CD14-positive monocyte (primary cell): ENCODE data around the gene KL. TPM values are rescaled to one million over a fixed set of nuclear protein-coding genes. Genes with fewer than 3 reads are reported as not detected.

Source experiments
- DNase-seq, 3 donors: peaks; one replicate each; pipeline ENCODE4 v3.0.0-alpha.2; 2011 to 2022
- H2AFZ ChIP-seq: 2 replicates; pipeline ENCODE4 v1.6.0; 2012; ENCODE audit warnings: mild to moderate bottlenecking, low read depth, low read length, inconsistent platforms; ENCODE audit not compliant: insufficient read depth, poor library complexity, severe bottlenecking
- H3K27ac ChIP-seq, 2 donors: 1 replicate in 1 of 2; 2 replicates in 1 of 2; pipeline ENCODE4 v1.5.1; 2012 to 2013; ENCODE audit warnings: low read length in 2 of 2, control low read depth in 1 of 2, inconsistent platforms in 1 of 2, low read depth in 1 of 2, mild to moderate bottlenecking in 1 of 2
- H3K27me3 ChIP-seq, 2 donors: one replicate each; pipeline versions ENCODE4 v1.6.0 to v1.6.1; 2011 to 2013; ENCODE audit warnings: low read length in 2 of 2; ENCODE audit not compliant: control insufficient read depth in 2 of 2, insufficient read depth in 2 of 2
- H3K36me3 ChIP-seq, 2 donors: replicated peaks in 1 of 2; 1 replicate in 1 of 2; 2 replicates in 1 of 2; pipeline versions ENCODE4 v1.5.1 to v1.6.1; 2012 to 2013; ENCODE audit warnings: low read length in 2 of 2, control low read depth in 1 of 2, inconsistent platforms in 1 of 2, mild to moderate bottlenecking in 1 of 2; ENCODE audit not compliant: insufficient read depth in 2 of 2, control insufficient read depth in 1 of 2
- H3K4me1 ChIP-seq, 2 donors: 1 replicate in 1 of 2; 2 replicates in 1 of 2; pipeline versions ENCODE4 v1.5.1 to v1.6.1; 2012 to 2013; ENCODE audit warnings: low read length in 2 of 2, control low read depth in 1 of 2, inconsistent platforms in 1 of 2, mild to moderate bottlenecking in 1 of 2, moderate library complexity in 1 of 2; ENCODE audit not compliant: insufficient read depth in 2 of 2, control insufficient read depth in 1 of 2
- H3K4me2 ChIP-seq: replicated peaks from 2 replicates; pipeline ENCODE3; 2012; ENCODE audit warnings: low read length, moderate library complexity, mild to moderate bottlenecking; ENCODE audit not compliant: poor library complexity, severe bottlenecking; ENCODE audit errors: extremely low read depth
- H3K4me3 ChIP-seq, 3 experiments: fragments of 200-600 bp in 1 of 3; sonication (generic) in 1 of 3; replicated peaks in 1 of 3; 1 replicate in 2 of 3; 2 replicates in 1 of 3; pipeline ENCODE4 v1.5.1; 2011 to 2013; ENCODE audit warnings: low read length in 3 of 3, mild to moderate bottlenecking in 3 of 3, control low read depth in 2 of 3, low read depth in 2 of 3, inconsistent platforms in 1 of 3, moderate library complexity in 1 of 3
- H3K79me2 ChIP-seq: 2 replicates; pipeline ENCODE4 v1.6.0; 2012; ENCODE audit warnings: mild to moderate bottlenecking, control low read depth, inconsistent platforms, low read length, moderate library complexity; ENCODE audit not compliant: insufficient read depth
- H3K9ac ChIP-seq: 2 replicates; pipeline ENCODE4 v1.6.0; 2017; ENCODE audit warnings: low read length, mild to moderate bottlenecking; ENCODE audit not compliant: insufficient read depth, poor library complexity, severe bottlenecking
- H3K9me3 ChIP-seq, 2 donors: replicated peaks in 1 of 2; 1 replicate in 1 of 2; 2 replicates in 1 of 2; pipeline versions ENCODE4 v1.5.1 to v1.6.1; 2012 to 2013; ENCODE audit warnings: low read length in 2 of 2, control low read depth in 1 of 2; ENCODE audit not compliant: control insufficient read depth in 1 of 2, insufficient read depth in 1 of 2
- H4K20me1 ChIP-seq: 2 replicates; pipeline ENCODE4 v1.6.0; 2012; ENCODE audit warnings: mild to moderate bottlenecking, low read length, control low read depth, moderate library complexity; ENCODE audit not compliant: insufficient read depth
- H3K27ac Mint-ChIP-seq, 7 donors: one replicate each; pipeline ENCODE4 v1.8.0; 2020; ENCODE audit warnings: mild to moderate bottlenecking in 7 of 7, mixed read lengths in 7 of 7, moderate library complexity in 6 of 7, inconsistent platforms in 2 of 7
- H3K27me3 Mint-ChIP-seq, 3 donors: one replicate each; pipeline ENCODE4 v1.8.0; 2021 to 2022; ENCODE audit warnings: low read depth in 3 of 3, mild to moderate bottlenecking in 3 of 3, mixed read lengths in 3 of 3, moderate library complexity in 3 of 3, inconsistent platforms in 1 of 3
- H3K36me3 Mint-ChIP-seq, 2 donors: one replicate each; pipeline ENCODE4 v1.8.0; 2020; ENCODE audit warnings: mixed read lengths in 2 of 2, inconsistent platforms in 1 of 2, mild to moderate bottlenecking in 1 of 2
- H3K4me1 Mint-ChIP-seq: one replicate; pipeline ENCODE4 v1.8.0; 2020; ENCODE audit warnings: mild to moderate bottlenecking, mixed read lengths
- H3K4me3 Mint-ChIP-seq, 2 donors: one replicate each; pipeline ENCODE4 v1.8.0; 2020; ENCODE audit warnings: mild to moderate bottlenecking in 2 of 2, mixed read lengths in 2 of 2, moderate library complexity in 1 of 2
- H3K9me3 Mint-ChIP-seq, 7 donors: one replicate each; pipeline ENCODE4 v1.8.0; 2020 to 2022; ENCODE audit warnings: mixed read lengths in 7 of 7, mild to moderate bottlenecking in 6 of 7, moderate library complexity in 6 of 7, inconsistent platforms in 2 of 7
- CTCF ChIP-seq: fragments of 200-600 bp; IDR thresholded peaks from one replicate; pipeline ENCODE4 v1.8.0; 2022; ENCODE audit warnings: antibody characterized with exemption, mild to moderate bottlenecking
- WGBS: methylation state at CpG from one replicate; pipeline ENCODE4 v1.1.5; 2013; ENCODE audit warnings: missing lambda C conversion rate; ENCODE audit not compliant: insufficient coverage; 5-methylcytosine and 5-hydroxymethylcytosine counted together
- intact Hi-C, 2 donors: fragments of 100-400 bp; cut with micrococcal nuclease; formaldehyde crosslinking; loops; one replicate each; pipeline versions ENCODE4 v1.15.0 to v1.15.1; 2023
- polyA plus RNA-seq, 3 donors: library from polyadenylated mRNA; depleted of rRNA in 1 of 3; unstranded in 2 of 3; stranded (reverse) in 1 of 3; fragments of 300-500 nt in 2 of 3; fragments of >200 nt in 1 of 3; fragmentation: Illumina TruSeq in 2 of 3; gene quantifications; 1 replicate in 2 of 3; 2 replicates in 1 of 3; pipeline ENCODE4 v1.2.3, GENCODE V29; 2012 to 2021

Gene KL
- polyA plus RNA-seq, 3 donors: 0.24 to 1.4 (median 0.75) TPM

GRCh38 chr13:33053397-33054066 lies 37.3 kb downstream of the KL start:
- Histone ChIP-seq H3K79me2 (no peaks in the 10 kb centered on the region), H3K27me3 (no peaks in the 10 kb centered on the region), H4K20me1 (no peaks in the 10 kb centered on the region), H3K36me3 (no peaks in the 10 kb centered on the region), H3K27ac (no peak overlapping the region), H3K9me3 (no peaks in the 10 kb centered on the region), H2AFZ (no peak overlapping the region), H3K4me1 (no peaks in the 10 kb centered on the region), H3K9ac (no peak overlapping the region), H3K4me2 (no peak overlapping the region), H3K4me3 (no peak overlapping the region)
- Mint-ChIP-seq H3K27me3 (peaks cover 0 to 4% (median 1%) of the 10 kb centered on the region in 3 donors), H3K4me1 (no peaks in the 10 kb centered on the region), H3K27ac (no peak overlapping the region), H3K9me3 (peaks cover 0 to 3% (median 1%) of the 10 kb centered on the region in 7 donors), H3K36me3 (peaks cover 0 to 5% of the 10 kb centered on the region in 2 donors), H3K4me3 (no peak overlapping the region)
- intact Hi-C loops: no loop called here
- DNase-seq: no peak
- WGBS: 100% methylated on average over 5 of the region's 7 CpGs
- TF ChIP-seq CTCF: no peak

- 50% methylated on average over 2 of the region's 9 CpGs for WGBS
- H3K27me3 Mint-ChIP-seq: peaks cover 0 to 1% (median 0%) of the 10 kb centered on the region in 3 donors
Observed at GRCh38 chr13:33057019-33057780, 41.0 kb downstream of the KL start.

More at GRCh38 chr13:33057019-33057780, 41.0 kb downstream of the KL start:
- H3K27me3 ChIP-seq: no peaks in the 10 kb centered on the region
- H3K4me3 ChIP-seq: no peak overlapping the region
- intact Hi-C loops: no loop called here
- H3K27ac Mint-ChIP-seq: no peak overlapping the region
- no peak overlapping the region for H2AFZ ChIP-seq
- no peaks in the 10 kb centered on the region for H3K9me3 ChIP-seq
- H3K4me3 Mint-ChIP-seq: no peak overlapping the region
- H3K9ac ChIP-seq: no peak overlapping the region
- no peaks in the 10 kb centered on the region for H4K20me1 ChIP-seq
- H3K9me3 Mint-ChIP-seq: peaks cover 0 to 5% (median 4%) of the 10 kb centered on the region in 7 donors
- DNase-seq: no peak
- H3K79me2 ChIP-seq: no peaks in the 10 kb centered on the region
- H3K4me2 ChIP-seq: no peak overlapping the region
- TF ChIP-seq CTCF: peak; percentile 19
- peaks cover 0 to 2% of the 10 kb centered on the region in 2 donors for H3K36me3 Mint-ChIP-seq
- H3K4me1 ChIP-seq: no peaks in the 10 kb centered on the region
- no peaks in the 10 kb centered on the region for H3K4me1 Mint-ChIP-seq
- no peak overlapping the region for H3K27ac ChIP-seq
- no peaks in the 10 kb centered on the region for H3K36me3 ChIP-seq
